HG02759 (cell line): ENCODE data around the gene PIK3R4.

Experiments
- ATAC-seq: cut with Tn5 transposase; IDR thresholded peaks from one replicate; pipeline ENCODE4 v1.9.1; 2021; ENCODE audit warnings: mild to moderate bottlenecking, moderate library complexity; ENCODE audit not compliant: unreplicated experiment

The PIK3R4 gene

DNA sequence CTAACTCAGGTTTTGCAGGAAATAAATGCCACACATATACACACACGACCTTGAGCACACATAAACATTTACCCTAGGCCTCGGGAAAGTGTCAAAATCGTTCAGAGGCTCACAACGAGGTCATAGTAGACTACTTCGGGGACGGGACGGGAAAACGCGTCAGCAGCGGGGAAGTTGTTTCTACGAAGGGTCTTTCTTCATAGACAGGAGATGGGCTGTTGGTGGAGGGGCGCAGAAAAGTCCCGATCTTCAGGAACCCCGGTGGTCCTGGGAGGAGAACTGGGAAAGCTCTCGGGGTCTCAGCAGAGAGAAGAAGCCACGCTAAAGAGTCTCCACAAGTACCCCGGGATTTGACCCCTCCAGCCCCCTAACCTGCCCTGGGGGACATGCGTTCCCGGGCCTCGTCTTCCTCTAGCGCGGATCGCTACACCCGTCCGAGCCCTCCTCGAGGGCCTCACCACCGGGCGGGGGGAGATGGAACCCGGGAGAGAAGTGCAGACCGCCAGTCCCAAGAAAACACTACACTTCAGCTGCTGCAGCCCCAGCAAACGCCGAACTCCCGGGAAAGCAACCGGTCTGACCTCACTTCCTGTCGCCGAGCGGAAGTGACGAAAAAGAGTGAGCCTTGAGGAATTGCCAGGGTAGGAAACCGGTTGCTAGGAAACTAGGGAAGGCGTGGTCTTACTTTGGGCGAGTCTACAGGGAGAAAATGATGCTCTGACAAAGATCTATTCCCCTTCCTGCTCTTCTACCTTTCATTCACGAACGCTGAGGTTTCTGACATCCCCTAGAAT is at the start of gene PIK3R4:
TSS of gene PIK3R4 (minus strand) at position 584 of the 794 bp plus-strand sequence. CDS start 1,611 bp downstream, outside the sequence.
- ATAC-seq, result peak; percentile 93

DNA sequence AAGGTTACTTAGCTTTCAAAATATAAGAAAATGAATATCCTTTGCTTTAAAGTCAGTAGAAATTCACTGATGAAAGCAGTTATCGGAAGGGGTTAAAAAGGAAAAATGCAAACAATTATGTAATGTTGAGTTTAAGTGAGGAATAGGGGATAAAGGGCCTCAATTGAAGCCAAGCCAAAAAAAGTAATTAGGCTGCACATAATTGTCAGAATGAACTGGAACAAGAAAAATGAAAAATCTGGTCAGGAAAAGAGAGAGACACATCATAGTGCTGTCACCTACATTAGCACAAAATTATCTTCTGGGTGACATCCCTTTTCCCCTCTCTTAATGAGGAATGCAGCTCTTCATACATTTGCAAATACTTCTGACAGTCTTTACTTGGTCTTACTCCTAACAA is 48.8 kb upstream of the PIK3R4 start:
- no peak for ATAC-seq

DNA sequence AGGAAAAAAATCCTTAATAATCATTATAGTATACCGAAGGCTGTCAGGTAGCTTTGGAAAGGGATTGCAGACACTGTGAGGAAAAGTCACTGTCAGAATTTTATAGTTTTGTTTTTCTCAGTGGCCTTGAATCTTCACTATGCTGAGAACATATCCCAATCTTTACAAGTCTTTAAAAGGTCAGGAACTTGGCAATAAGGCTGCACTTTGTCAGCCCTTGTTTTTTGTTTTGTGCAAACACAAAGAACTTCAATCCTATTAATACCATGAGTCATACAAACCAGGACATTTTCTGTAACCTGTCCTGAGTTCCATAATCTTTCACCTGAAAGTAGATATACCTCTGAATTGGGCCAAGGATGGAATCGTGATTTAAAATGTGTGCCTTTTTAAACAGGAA is 45.6 kb upstream of the PIK3R4 start:
- no peak for ATAC-seq

DNA sequence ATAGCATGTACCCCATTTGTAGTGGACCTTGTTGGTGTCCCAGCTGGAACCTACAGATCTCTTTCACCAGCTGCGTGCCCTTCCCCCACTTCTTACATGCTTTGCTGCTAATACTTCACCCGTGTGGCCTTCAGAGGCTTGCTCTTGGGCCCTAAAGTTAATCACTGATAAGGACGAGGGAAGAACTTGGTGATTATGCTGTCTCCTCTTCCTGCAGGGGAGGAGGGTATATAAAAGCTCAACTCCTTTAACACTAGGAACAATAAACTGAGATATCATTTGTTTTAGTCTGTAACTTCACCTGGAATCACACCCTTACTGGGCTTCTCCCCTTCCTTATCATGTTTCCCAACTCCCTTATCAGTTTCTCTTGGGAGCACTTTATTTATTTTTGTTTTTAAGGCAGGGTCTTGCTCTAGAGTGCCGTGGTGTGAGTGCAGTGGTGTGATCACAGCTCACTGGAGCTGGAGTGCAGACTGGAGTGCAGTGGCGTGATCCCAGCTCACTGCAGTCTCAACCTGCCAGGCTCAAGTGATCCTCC is 43.2 kb upstream of the PIK3R4 start:
- ATAC-seq, result no peak

DNA sequence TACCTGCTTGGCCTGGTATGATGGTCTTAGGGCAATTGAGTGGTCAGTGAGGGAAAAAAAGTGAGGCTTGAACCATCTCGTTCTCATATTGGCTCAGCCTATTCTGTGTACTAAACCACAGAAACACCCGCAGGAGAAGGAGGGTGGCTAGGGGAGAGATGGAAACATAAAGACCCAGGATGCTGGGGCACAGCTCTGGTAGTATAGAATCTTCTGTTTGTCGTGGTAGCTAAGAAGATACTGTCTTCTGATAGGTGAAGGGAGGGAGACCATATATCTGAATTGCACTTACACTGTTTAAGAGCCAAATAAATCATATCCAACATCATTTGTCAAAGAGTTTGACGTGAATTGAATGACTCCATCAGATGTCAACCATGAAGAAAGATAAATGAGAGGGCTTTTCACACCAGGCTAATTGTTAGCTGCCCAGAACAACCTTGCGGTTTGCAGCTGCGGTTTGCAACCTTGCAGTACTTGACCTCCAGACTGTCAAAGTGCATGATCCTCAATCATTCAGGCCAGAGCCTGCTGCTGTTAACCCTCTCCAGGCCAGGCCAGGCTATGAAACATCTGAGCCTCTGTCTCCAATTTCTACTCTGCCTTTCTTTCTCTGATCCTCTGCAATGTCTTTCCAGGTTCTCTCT is 40.9 kb upstream of the PIK3R4 start:
- ATAC-seq, result no peak

DNA sequence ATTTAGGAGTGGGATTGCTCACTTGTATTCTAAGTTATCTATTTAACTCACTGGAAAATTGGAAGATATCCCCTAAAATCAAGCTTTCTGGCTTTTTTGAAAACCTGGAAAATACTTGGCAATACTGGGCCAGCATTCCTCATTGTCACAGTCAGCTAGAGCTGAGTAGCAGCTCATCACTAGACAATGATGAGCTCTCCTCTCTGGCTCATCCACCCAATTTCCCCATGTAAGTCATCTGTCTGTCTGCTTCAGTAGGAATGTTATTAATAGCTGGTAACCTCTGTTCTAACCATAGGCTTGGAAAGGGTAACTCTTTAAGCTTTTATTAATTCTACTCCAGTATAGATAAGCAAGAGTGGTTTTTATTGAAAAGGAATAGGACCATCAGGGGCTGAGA is 39.7 kb upstream of the PIK3R4 start:
- no peak for ATAC-seq

DNA sequence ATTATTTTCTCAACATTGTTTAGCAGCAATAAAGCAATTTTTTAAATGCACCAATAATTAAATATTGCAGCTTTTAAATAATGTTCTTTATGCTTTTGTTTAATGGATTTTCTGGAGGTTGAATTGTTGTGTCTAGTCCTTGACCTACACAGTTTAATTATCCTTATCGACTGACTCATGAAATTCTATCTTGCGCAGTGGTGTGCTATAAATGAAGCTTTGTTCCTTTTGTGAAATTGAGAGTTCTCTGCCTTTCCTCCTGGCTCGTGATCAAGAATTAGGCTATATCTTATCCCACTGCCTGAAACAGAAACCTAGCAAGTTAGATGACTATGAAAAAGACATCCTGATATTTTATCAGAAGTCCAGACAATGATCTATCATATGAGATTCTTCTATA is 37.0 kb upstream of the PIK3R4 start:
- ATAC-seq, result no peak

DNA sequence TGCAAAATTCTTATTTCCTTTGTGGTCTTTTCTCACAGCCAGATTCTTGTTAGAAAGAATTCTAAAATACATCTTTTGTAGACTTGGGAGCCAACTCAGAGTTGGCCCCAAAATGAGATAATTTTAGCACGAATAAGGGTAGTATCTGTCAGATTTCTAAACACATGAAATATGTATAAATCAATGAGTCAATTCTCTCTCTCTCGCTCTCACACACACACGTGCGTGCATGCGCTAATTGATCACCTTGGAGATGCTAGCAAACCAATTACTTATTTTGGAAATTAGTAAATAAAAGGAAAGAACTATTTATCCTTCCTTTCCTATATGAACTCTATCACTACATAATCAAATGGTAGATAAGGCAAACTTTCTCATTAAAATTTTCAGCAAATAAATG is 32.9 kb upstream of the PIK3R4 start:
- no peak for ATAC-seq

DNA sequence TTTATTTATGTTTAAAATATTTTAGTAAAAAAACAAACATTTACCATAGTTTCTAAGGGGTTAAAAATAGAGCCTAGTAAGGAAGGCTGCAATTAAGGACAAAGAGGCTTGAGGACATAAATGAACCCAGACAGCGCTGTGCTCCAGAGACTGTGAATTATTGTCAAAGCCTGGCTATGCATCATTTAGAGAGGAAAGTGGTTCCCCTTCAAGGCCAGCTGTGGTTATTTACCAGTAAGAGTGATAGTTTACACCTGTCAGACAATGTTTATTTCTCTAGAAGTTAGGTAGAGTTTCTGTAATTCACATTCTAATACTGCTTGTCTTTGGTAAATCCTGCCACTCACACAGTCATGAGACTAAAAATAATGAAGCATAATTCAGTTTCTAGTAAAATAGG is 32.4 kb upstream of the PIK3R4 start:
- ATAC-seq, result peak; percentile 96

DNA sequence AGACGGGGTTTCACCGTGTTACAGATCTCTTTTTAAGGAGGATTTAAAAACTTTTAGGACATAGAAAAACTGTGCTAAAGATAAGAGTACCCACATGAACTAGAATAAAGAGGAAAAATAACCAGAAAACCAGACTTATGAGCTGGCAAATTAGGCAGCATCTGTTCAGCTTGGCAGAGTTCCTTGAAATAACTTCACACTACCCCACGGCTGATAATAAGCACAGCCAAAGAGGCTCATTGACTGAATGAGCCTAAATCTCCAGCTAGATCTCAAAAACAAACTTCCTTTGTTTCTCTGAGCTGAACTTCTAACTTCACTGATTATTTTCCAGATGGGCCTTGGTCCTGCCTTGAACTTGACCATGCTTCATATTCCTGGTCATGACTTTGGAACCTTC is 26.7 kb upstream of the PIK3R4 start:
- ATAC-seq, result no peak

DNA sequence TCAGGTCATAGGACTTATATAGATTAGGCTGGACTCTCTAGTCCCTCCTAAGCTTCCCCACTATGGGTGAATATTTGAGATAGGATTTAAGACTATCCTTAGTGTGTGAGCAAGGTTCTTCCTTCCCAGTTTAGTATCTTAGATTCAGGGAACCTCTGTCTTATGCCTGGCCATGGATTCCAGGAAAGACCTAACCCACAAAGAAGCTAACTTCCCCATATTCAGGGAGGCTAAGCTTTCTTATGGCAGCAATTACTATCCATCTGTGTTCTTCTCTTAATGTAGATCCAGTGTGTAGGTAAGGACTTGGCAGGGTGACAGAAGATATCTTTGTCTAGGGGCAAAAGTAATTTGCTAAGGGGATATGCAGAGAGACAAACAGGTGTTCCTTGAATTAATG is 25.5 kb upstream of the PIK3R4 start:
- no peak for ATAC-seq

DNA sequence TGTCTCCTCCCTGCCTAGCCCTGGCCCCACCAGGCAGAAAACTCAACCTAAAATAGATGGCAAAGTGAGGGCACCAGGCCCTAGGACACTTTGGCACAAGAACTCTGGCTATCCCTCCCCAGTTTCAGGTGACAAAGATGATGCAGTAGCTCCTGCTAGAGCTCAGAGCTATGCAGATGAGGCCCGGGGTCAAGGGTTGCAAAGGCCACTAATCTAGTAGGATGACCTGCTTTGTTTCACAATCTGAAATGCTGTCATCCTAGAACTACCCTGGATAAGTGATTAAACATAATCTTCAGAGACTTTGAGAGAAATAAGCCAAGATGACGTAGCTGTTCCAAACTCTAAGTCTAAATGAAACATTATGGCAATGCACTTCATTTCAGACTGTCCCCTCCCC is 24.0 kb upstream of the PIK3R4 start:
- ATAC-seq, result no peak

DNA sequence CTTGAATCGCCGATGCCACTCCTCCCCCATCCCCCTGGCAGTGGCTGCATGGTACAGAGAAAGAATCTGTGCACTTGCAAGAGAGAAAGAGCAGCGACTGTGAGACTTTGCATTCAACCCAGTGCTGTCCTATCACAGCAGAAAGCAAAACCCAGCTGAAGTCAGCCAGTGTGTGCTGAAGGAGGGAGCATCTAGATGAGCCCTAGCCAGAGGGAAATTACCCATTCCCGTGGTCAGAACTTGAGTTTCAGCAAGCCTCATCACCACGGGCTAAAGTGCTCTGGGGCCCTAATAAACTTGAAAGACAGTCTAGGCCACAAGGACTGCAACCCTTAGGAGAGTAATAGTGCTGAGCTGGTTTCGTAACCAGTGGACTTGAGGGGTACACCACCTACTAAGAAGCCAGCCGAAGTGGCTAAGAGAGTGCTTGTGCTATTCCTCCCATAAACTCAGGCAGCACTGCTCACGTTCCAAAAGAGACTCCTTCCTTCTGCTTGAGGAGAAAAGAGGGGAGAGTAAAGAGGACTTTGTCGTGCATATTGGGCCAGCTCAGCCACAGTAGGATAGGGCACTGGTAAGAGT is 15.2 kb upstream of the PIK3R4 start:
- ATAC-seq, result no peak

DNA sequence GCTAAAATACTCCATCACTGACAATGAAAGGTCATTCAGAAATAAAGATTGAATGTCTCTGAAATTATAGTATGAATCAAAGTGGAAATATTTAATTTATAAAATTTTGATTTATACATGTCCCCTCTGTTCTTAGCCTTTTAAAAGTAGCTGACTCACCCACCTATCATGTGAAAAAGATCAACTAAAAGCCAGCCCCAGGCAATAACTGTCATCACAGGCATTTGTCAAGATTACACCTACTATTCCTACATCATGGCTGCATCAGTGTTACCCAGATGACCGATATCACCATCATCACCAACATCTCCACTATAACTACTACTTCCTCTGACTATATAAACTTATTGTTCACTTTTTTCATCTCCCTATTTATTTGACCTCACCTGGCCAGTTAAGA is 14.3 kb upstream of the PIK3R4 start:
- no peak for ATAC-seq

DNA sequence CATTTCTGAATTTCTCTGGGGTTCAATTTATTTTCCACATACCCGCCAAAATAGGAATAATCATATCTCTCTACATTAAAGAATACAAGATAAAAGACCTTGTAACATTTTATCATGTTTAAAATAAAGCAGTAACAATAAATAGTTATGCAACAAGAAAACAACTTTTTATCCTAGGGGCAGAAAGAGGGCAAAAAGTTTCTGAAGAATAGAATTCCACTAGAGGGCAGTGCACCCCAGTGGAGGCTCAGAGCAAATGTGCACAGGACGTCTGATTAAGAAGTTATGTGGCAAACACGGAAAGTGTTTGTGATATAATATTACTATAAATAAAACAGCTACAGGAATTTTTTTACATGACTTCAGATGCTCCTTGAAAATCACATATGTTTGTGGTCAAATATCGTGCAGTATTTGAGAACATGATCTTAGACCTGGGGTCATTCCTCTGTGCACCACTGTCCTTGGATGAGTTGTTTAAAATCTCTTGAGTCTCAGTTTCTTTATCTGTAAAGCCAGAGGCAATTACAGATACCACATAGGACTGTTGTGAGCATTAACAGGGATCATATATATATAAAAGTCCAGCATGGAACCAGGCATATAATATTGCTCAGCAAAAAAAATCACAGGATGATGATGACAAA is 13.2 kb upstream of the PIK3R4 start:
- peak; percentile 63 for ATAC-seq

DNA sequence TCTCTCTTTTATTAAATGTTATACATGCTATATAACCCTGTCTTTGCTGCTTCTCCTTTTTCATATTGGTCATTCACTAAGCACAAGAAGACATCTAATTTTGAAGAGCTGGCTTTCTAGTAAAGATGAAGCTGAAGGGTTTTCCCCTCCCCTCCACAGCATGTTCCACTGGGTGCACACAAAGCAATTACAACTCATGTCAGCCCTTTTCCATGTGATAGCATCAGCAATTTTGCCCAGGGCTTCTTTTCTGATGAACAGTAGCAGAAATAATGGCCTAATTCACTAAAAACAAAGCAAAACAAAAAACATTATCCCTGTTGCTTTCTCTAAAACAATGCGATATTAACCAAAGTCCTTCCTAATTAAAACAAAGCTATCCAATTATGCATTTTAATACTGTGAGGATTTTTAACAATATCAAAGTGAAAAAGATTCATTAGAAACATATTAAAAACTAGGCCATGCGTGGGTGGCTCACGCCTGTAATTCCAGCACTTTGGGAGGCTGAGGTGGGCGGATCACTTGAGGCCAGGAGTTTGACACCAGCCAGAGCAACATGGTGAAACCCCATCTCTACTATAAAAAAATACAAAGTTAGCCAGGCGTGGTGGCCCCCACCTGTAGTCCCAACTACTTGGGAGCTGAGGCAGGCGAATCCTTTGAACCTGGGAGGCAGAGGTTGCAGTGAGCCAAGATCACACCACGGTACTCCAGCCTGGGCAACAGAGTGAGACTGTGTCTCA is 12.2 kb upstream of the PIK3R4 start:
- ATAC-seq, result no peak

DNA sequence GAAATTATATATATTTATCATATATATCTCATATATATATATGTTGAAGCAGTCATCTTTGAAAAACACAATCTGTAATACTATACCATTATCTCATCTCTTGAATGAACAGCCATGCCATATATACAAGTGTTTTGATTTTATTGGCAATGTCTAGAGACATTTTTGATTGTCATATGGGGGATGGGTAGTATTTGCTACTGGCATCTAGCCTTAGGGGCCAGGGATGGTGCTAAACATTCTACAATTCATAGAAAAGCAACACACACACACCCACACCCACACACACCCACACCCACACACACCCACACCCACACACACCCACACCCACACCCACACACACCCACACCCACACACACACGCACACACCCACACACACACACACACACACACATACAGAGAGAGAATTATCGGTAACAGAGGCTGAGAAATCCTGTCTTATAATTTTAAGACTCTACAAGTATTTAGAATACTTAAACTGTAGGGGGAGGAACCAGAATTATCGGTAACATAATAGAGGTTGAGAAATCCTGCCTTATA is 11.1 kb upstream of the PIK3R4 start:
- no peak for ATAC-seq

DNA sequence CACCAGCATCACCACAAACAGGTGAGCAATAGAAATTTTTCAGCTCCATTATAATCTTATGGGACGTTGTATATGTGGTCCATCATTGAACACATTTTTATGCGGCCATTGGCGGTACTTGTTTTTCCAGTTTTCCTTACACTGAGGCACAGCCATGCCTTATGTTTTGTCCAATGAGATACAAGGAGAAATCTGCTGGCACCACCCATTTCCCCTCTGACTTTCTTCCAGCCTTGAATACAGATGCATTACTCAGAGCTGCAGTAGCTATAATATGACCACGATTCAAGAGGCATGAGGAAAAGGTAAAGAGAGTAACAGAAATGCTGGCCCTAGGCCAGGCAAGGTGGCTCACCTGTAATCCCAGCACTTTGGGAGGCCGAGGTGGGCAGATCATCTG is 9.0 kb upstream of the PIK3R4 start:
- ATAC-seq, result no peak

DNA sequence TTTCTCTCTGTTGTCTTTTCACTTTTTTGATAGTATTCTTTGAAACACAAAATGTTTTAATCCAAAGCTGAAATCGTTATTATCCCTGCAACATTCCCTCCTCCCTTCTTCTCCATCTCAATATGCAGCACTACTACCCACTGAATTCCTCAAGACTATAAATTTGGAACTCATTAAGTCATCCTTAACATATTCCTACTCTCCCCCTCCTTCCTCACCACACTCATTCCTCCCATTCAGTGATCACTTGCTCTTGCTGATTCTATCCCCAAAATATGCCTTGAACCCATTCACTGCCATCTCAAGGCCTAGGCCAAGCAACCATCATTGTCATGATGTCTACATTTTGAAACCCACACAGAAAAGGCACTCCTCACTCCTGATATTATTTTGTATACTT is 2.4 kb upstream of the PIK3R4 start:
- no peak for ATAC-seq

DNA sequence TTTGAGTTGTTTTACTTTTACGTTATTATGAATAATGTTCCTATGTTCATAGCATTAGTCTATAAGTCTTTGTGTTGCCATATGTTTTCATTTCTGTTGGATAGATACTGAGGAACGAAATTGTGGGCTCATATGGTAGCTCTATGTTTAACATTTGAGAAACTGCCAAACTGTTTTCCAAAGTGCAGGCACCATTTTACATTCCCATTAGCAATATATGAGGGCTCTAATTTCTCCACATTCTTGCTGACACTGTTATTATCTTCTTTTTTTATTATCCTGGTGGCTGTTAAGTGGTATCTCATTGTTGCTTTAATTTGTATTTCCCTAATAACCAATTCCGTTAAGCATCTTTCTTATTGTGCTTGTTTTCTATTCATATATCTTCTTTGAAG is 1.8 kb upstream of the PIK3R4 start:
- ATAC-seq, result no peak

DNA sequence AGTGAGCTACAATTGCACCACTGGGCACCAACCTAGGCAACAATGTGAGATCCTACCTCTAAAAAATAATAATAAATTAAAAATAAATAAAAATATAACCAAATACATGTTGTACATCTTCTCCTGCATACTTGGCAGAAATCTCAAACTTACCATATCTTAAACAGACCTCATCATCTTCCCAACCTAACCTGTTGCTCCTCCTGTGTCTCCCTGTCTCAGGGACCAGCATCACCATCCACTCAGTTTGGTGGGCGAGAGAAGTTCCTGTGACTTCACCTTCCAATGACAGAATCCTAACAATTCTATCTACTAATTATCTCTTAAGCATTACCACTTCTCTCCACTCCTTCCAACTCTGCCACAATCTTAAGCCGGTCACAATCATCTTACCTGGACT is 3.3 kb downstream of the PIK3R4 start:
- ATAC-seq, result no peak
